Hematopoietic multipotent progenitor cell (in vitro differentiated cells): ENCODE results near the gene CCDC148. TPM values are rescaled to one million over a fixed set of nuclear protein-coding genes. Genes with fewer than 3 reads are reported as not detected.
"Not testable (repeated sequence)": the region's sequence is repeated elsewhere in the genome, so short reads cannot be mapped to it uniquely, and the experiment has no call there.

ENCODE experiments used
- DNase-seq, 3 donors: peaks; one replicate each; pipeline ENCODE4 v3.0.0-alpha.2; 2011 to 2015; ENCODE audit warnings: low read depth in 2 of 3, low spot score in 2 of 3
- total RNA-seq: library from RNA; depleted of rRNA; stranded (reverse); fragments of >200 nt; gene quantifications from one replicate; pipeline ENCODE4 v1.2.3, GENCODE V29; 2012

Gene CCDC148
- total RNA-seq, 1 donor = not detected

DNA sequence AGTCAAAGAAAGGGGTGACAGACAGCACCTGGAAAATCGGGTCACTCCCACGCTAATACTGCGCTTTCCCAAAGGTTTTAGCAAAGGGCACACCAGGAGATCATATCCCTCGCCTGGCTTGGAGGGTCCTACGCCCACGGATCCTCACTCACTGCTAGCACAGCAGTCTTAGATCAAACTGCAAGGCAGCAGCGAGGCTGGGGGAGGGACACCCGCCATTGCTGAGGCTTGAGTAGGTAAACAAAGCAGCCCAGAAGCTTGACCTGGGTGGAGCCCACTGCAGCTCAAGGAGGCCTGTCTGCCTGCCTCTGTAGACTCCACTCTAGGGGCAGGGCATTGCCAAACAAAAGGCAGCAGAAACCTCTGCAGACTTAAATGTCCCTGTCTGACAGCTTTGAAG lies 233.5 kb downstream of the CCDC148 start:
- DNase-seq = not testable (repeated sequence)

- DNase-seq = peak in 1 of 3 donors; percentile 36
Observed at GRCh38 chr2:158221063-158222020, 235.2 kb downstream of the CCDC148 start.

GRCh38 chr2:158217593-158217992 lies 239.0 kb downstream of the CCDC148 start:
- DNase-seq = peak in 2 of 3 donors; percentile 37 to 68

DNA sequence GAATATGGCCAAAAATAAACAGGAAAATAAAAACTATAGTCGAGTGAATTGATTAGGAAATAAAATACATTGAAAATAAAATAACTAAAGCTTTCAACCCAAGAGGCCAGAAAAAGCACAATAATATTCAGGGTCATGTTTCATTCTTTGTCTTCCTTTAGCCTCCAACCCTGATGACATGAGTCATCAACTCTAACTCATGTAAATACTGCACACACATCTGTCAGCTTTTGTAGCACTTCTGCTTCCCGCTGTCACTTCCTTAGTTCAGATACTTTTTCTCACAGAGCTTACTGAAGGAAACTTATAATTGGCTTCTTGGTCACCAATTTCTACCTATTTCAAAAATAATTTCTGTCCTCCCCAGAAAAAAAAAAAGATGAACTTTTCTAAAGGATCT lies 242.1 kb downstream of the CCDC148 start:
- peak in 2 of 3 donors; percentile 89 to 94 for DNase-seq

DNA sequence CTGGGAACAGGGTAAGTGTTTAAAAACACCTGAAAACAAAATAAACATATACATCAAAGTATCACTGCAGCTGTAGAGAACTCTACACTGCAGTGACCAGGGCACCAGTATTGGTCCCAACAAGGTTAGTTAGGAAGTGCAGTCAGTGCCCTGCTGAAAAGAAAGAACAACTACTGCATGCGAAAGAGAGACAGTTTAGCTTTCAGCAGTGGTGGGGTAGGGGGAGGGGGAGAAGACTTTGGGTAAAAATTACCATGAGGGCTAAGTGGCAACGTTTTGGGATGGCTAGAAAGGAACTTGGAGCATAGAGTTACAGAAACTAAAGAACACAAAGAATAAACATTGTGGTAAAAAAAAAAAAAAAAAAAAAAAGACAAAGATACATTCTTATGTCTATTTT lies 242.8 kb downstream of the CCDC148 start:
- no peak for DNase-seq

DNA sequence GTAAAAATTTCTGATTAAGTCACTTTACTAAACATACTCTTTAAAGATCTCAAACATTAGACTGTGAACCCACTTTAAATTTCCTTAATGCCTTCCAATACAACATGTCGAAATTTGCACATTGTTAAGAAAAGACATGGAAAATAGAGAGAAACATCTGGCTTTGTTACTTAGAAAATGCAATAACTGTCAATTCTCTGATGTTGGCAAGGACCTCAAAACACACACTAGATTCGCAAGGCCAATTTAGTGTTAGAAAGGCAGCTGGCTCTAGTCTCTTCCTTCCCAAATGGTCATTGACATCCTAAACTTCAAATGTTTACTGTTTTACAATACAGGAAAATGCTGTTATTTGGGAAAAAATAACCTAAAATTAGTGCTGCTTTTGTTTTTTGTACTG lies 244.3 kb downstream of the CCDC148 start:
- DNase-seq = no peak

- no peak for DNase-seq
Observed at GRCh38 chr2:158211502-158211901, 245.1 kb downstream of the CCDC148 start.

DNA sequence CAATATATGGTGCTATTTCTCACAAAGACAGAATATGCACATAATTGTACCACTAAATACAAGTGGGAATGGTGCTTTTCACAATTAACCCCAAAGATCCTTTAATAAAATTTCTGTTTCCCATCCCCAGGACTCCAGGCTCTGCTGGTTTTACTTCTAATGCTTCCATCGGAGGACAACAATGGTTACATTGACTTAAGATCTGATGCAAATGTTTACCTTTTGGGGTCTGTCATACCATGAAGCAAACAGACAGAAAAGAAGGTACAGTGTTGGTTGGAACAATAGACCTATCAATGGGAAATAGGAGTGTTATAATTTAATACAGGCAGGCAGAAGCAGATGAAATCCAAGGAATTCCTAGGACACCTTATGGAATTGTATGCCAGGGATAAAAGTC lies 249.2 kb downstream of the CCDC148 start:
- DNase-seq = no peak

GRCh38 chr2:158205215-158205614 lies 251.3 kb downstream of the CCDC148 start:
- no peak for DNase-seq

- DNase-seq = no peak
Observed at GRCh38 chr2:158204741-158205165, 251.8 kb downstream of the CCDC148 start.

GRCh38 chr2:158202161-158202815 lies 254.3 kb downstream of the CCDC148 start:
- DNase-seq = no peak

- no peak for DNase-seq
Observed at GRCh38 chr2:158199928-158200650, 256.5 kb downstream of the CCDC148 start.

GRCh38 chr2:158197940-158198339 lies 258.6 kb downstream of the CCDC148 start:
- no peak for DNase-seq

DNA sequence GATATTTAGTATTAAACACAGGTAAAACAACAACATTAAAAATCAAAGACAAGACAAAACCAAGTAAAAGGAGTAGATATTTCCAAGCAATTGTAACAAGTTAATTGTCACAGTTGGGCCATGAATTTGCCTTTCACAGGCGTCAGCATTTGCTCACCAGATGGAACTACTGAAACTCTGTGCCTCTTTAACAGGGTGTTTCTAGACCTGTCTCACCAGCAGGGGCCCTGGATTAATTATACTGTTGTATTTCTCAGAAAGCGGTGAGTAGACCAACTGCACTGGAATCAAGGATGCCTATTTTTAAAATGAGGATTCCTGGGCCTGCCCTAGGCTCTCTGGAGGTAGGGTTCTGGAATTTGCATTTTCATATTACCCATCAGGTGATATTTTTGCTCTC lies 262.3 kb downstream of the CCDC148 start:
- DNase-seq = no peak

GRCh38 chr2:158192515-158193443 lies 263.8 kb downstream of the CCDC148 start:
- DNase-seq = no peak

GRCh38 chr2:158191076-158191895 lies 265.3 kb downstream of the CCDC148 start:
- no peak for DNase-seq

DNA sequence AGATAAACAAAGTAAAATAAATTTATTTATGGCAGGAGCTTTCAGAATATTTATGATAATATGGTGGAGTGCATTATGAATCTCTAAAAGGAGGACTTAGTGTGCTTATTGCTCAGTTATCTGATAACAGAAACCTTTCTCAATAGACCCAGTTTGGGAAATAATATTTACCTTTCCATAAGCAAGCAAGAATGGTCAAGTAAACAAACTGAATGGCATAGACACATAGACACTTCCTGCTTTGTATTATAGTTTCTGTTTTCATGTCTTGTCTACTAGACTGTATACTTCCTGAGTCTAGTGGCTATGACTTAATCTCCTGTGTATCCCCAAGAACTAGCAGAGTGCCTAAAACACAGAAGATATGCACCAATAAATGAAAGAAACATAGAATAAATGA lies 267.0 kb downstream of the CCDC148 start:
- DNase-seq = no peak

- DNase-seq = no peak
Observed at GRCh38 chr2:158187908-158188307, 268.6 kb downstream of the CCDC148 start.
